Karpas-422 (cell line): ENCODE data around the gene PLIN3. TPM values are rescaled to one million over a fixed set of nuclear protein-coding genes. Genes with fewer than 3 reads are reported as not detected.
"Not testable (repeated sequence)": the region's sequence is repeated elsewhere in the genome, so short reads cannot be mapped to it uniquely, and the experiment has no call there.

Experiments
- DNase-seq: peaks from one replicate; pipeline ENCODE4 v3.0.0-alpha.2; 2015
- H2AFZ ChIP-seq: fragments of 200-600 bp; sonication (generic); 2 replicates; pipeline ENCODE4 v1.6.1; 2014; ENCODE audit warnings: antibody characterized with exemption, low read length, mixed read lengths
- H3K27ac ChIP-seq: fragments of 200-600 bp; sonication (generic); 2 replicates; pipeline ENCODE4 v1.5.1; 2014; ENCODE audit warnings: mild to moderate bottlenecking, low read length, moderate library complexity
- H3K27me3 ChIP-seq: fragments of 200-600 bp; sonication (generic); 2 replicates; pipeline ENCODE4 v1.6.1; 2014; ENCODE audit warnings: low read length, mixed read lengths
- H3K36me3 ChIP-seq: fragments of 200-600 bp; sonication (generic); 2 replicates; pipeline ENCODE4 v1.6.1; 2014; ENCODE audit warnings: low read length, mixed read lengths; ENCODE audit not compliant: insufficient read depth
- H3K4me1 ChIP-seq: fragments of 200-600 bp; sonication (generic); 2 replicates; pipeline ENCODE4 v1.6.1; 2014; ENCODE audit warnings: mild to moderate bottlenecking, low read length, mixed read lengths
- H3K4me2 ChIP-seq: fragments of 200-600 bp; sonication (generic); 2 replicates; pipeline ENCODE4 v1.6.1; 2014; ENCODE audit warnings: low read length, low read depth, mild to moderate bottlenecking; ENCODE audit not compliant: poor library complexity, severe bottlenecking
- H3K4me3 ChIP-seq: fragments of 200-600 bp; sonication (generic); 2 replicates; pipeline ENCODE4 v1.5.1; 2014; ENCODE audit warnings: mild to moderate bottlenecking, antibody characterized with exemption, low read length, mixed read lengths
- H3K79me2 ChIP-seq: fragments of 200-600 bp; sonication (generic); 2 replicates; pipeline ENCODE4 v1.6.1; 2014; ENCODE audit warnings: mild to moderate bottlenecking, low read length, mixed read lengths
- H3K9ac ChIP-seq: fragments of 200-600 bp; sonication (generic); 2 replicates; pipeline ENCODE4 v1.6.0; 2014; ENCODE audit warnings: low read length
- H3K9me2 ChIP-seq: fragments of 200-600 bp; sonication (generic), shearing (Covaris generic); replicated peaks from 2 replicates; pipeline ENCODE4 v1.6.0; 2014; ENCODE audit warnings: mild to moderate bottlenecking, low read length, moderate library complexity; ENCODE audit not compliant: insufficient read depth
- H3K9me3 ChIP-seq: fragments of 300-700, 200-600 bp; sonication (generic); 2 replicates; pipeline ENCODE4 v1.6.1; 2014; ENCODE audit warnings: low read length, mixed read lengths
- H4K20me1 ChIP-seq: fragments of 200-600 bp; sonication (generic); 2 replicates; pipeline ENCODE4 v1.6.1; 2014; ENCODE audit warnings: mild to moderate bottlenecking, antibody characterized with exemption, low read length, low read depth; ENCODE audit not compliant: insufficient read depth
- total RNA-seq: library from RNA; depleted of rRNA; stranded (reverse); fragments of >200 nt; shearing (Covaris generic); gene quantifications from 2 replicates; pipeline ENCODE4 v1.2.3, GENCODE V29; 2014; ENCODE audit warnings: low replicate concordance

Gene PLIN3
- total RNA-seq, 1 experiment from 2014 or later: 28.7 TPM

DNA sequence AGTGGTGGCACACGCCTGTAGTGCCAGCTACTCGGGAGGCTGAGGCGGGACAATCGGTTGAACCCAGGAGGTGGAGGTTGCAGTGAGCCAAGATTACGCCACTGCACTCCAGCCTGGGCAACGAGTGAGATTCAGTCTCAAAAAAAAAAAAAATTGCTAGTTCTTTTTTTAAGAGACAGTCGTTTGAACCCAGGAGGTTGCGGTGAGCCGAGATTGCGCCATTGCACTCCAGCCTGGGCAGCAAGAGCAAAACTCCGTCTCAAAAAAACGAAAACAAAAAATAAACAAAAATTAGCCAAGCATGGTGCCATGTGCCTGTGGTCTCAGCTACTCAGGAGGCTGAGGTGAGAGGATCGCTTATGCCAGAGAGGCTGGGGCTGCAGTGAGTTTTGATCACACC, 33.4 kb upstream of the PLIN3 start:
- H3K9ac ChIP-seq, DNase-seq, H3K27ac ChIP-seq: not testable (repeated sequence)

DNA sequence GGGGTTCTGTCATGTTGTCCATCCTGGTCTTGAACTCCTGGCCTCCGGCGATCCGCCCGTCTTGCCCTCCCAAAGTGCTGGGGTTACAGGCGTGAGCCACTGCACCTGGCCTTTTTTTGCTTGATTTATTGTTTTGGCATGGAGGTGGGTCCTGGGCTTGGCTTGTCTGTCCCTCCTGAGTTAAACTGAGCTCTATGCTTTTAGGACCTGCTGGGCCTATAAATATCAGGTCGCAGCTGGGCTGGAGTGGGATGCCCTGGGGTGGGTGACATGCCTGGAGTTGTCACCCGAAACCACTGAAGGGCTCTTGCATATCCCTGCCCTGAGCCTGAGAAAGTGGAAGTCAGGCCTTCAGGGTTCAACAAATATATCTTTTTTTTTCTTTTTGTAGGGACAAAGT, 29.7 kb upstream of the PLIN3 start:
- no peak overlapping the region for H3K4me3 ChIP-seq
- no peaks in the 10 kb centered on the region for H3K79me2 ChIP-seq
- no peak overlapping the region for H3K4me2 ChIP-seq
- no peaks in the 10 kb centered on the region for H3K9me3 ChIP-seq
- no peak overlapping the region for H2AFZ ChIP-seq
- H3K36me3 ChIP-seq: no peaks in the 10 kb centered on the region
- DNase-seq: no peak
- no peaks in the 10 kb centered on the region for H4K20me1 ChIP-seq
- no peaks in the 10 kb centered on the region for H3K9me2 ChIP-seq
- no peaks in the 10 kb centered on the region for H3K27me3 ChIP-seq
- H3K4me1 ChIP-seq: no peaks in the 10 kb centered on the region
- no peak overlapping the region for H3K9ac ChIP-seq
- H3K27ac ChIP-seq: no peak overlapping the region

More for the DNA sequence above, 33.4 kb upstream of the PLIN3 start:
- H4K20me1 ChIP-seq, H3K79me2 ChIP-seq, H2AFZ ChIP-seq, H3K9me2 ChIP-seq, H3K4me3 ChIP-seq, H3K36me3 ChIP-seq, H3K27me3 ChIP-seq, H3K9me3 ChIP-seq, H3K4me2 ChIP-seq, H3K4me1 ChIP-seq: not testable (repeated sequence)

DNA sequence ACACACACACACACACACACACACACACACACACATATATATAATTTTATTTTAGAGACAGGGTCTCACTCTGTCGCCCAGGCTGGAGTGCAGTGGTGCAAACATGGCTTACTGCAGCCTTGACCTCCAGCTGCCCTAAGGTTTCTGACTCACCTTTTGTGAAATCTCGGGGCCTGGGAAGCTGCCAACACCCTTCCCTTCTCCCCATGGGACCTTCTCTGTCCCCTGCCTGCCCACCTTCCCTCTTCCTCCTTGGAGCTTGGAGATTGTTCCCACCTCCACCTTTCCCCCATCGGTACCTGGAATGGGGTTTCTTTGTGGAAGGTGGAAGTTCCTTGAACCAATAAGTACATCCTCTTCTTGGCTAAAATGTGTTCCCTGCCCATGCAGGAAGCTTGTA, 28.9 kb upstream of the PLIN3 start:
- H3K36me3 ChIP-seq: no peaks in the 10 kb centered on the region
- no peak overlapping the region for H3K4me3 ChIP-seq
- H3K4me1 ChIP-seq: no peaks in the 10 kb centered on the region
- no peaks in the 10 kb centered on the region for H3K27me3 ChIP-seq
- H4K20me1 ChIP-seq: no peaks in the 10 kb centered on the region
- H3K9me2 ChIP-seq: no peaks in the 10 kb centered on the region
- no peaks in the 10 kb centered on the region for H3K9me3 ChIP-seq
- no peak for DNase-seq
- H3K4me2 ChIP-seq: no peak overlapping the region
- H3K27ac ChIP-seq: no peak overlapping the region
- H3K9ac ChIP-seq: no peak overlapping the region
- H2AFZ ChIP-seq: no peak overlapping the region
- no peaks in the 10 kb centered on the region for H3K79me2 ChIP-seq

DNA sequence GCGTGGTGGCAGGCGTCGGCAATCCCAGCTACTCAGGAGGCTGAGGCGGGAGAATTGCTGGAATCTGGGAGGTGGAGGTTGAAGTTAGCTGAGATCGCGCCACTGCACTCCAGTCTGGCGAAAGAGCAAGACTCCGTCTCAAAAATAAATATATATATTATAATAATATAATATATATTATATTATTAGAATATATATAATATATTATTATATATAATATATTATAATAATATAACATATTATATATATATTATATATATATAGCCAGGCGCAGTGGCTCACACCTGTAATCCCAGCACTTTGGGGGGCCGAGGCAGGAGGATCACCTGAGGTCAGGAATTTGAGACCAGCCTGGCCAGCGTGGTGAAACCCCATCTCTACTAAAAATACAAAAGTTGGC, 25.5 kb upstream of the PLIN3 start:
- not testable (repeated sequence) for H2AFZ ChIP-seq, H3K4me2 ChIP-seq, H3K9ac ChIP-seq, H3K79me2 ChIP-seq, DNase-seq, H3K9me3 ChIP-seq, H3K27ac ChIP-seq, H3K4me3 ChIP-seq, H3K9me2 ChIP-seq, H3K36me3 ChIP-seq, H3K27me3 ChIP-seq, H4K20me1 ChIP-seq, H3K4me1 ChIP-seq

DNA sequence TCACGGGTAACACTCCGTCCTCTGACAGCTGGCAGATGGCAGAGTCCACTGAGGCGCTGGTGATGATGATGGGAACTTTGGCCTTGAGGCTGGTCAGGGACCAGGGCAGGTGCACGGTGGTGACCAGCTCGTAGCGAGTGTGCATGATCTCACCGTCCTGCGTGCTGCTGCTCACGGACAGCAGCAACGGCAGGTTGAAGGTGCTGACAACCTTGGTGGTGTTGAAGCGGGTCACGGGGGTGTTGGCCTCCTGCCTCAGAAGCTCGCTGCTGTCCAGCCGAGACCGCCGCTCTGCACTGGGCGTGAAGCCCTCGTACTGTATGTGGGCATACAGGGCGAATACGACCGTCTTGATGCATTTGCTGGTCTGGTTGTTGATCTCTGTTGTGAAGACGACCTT, 23.6 kb upstream of the PLIN3 start:
- Histone ChIP-seq H3K27me3 (no peaks in the 10 kb centered on the region), H3K27ac (no peak overlapping the region), H3K9ac (no peak overlapping the region), H3K4me2 (no peak overlapping the region), H4K20me1 (no peaks in the 10 kb centered on the region), H2AFZ (no peak overlapping the region), H3K4me3 (no peak overlapping the region), H3K36me3 (no peaks in the 10 kb centered on the region), H3K4me1 (no peaks in the 10 kb centered on the region), H3K79me2 (no peaks in the 10 kb centered on the region), H3K9me3 (no peaks in the 10 kb centered on the region), H3K9me2 (no peaks in the 10 kb centered on the region)
- DNase-seq: no peak

DNA sequence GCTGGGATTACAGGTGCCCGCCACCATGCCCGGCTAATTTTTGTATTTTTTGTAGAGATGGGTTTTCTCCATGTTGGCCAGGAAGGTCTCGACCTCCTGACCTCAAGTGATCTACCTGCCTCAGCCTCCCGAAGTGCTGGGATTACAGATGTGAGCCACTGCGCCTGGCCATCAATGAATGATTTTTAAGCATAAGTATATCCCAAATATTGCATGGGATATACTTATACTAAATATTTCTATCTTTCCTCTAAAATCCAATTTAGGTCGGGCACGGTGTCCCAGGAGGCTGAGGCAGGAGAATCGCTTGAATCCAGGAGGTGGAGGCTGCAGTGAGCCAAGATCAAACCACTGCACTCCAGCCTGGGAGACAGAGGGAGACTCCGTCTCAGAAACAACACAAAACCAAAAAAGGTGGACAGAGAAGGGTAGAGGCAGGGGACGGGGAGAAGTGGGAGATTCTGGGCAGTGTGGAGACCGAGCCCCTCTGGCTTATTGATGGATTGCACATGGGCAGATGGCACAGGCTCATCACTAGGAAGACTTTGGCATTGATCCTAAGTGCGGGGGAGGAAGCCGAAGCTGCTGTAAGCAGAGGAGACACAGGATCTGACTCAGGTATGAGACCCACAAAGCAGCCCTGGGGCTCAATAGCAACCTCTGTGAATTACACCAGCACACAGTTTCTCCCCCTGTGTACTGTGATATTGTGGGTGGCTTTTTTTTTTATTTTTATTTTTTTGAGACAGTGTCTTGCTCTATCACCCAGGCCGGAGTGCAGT, 21.8 kb upstream of the PLIN3 start:
- no peak for DNase-seq
- H3K9me3 ChIP-seq: no peaks in the 10 kb centered on the region
- H3K9ac ChIP-seq: no peak overlapping the region
- H3K9me2 ChIP-seq: no peaks in the 10 kb centered on the region
- no peak overlapping the region for H3K27ac ChIP-seq
- H3K4me1 ChIP-seq: no peaks in the 10 kb centered on the region
- no peaks in the 10 kb centered on the region for H3K79me2 ChIP-seq
- no peaks in the 10 kb centered on the region for H3K27me3 ChIP-seq
- H2AFZ ChIP-seq: no peak overlapping the region
- no peaks in the 10 kb centered on the region for H3K36me3 ChIP-seq
- no peak overlapping the region for H3K4me3 ChIP-seq
- H4K20me1 ChIP-seq: no peaks in the 10 kb centered on the region
- H3K4me2 ChIP-seq: no peak overlapping the region

DNA sequence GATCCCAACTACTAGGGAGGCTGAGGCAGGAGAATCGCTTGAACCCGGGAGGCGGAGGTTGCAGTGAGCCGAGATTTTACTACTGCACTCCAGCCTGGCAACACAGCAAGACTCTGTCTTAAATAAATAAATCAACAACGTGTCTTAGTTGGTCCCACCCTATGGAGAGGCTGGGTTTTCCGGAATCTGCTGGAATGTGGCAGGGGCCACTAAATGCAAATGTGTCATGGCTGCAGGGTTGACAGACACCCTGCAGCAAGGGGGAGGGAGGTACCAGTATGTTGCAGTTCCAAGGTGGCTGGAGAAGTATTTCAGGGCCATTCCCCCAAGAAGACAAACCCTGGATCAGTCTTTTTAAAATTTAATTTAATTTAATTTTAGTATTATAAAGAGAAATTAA, 20.3 kb upstream of the PLIN3 start:
- H3K36me3 ChIP-seq, DNase-seq, H3K4me3 ChIP-seq, H3K27me3 ChIP-seq, H3K4me2 ChIP-seq, H2AFZ ChIP-seq, H3K79me2 ChIP-seq, H3K9me3 ChIP-seq, H3K27ac ChIP-seq, H4K20me1 ChIP-seq, H3K9ac ChIP-seq, H3K4me1 ChIP-seq, H3K9me2 ChIP-seq: not testable (repeated sequence)

DNA sequence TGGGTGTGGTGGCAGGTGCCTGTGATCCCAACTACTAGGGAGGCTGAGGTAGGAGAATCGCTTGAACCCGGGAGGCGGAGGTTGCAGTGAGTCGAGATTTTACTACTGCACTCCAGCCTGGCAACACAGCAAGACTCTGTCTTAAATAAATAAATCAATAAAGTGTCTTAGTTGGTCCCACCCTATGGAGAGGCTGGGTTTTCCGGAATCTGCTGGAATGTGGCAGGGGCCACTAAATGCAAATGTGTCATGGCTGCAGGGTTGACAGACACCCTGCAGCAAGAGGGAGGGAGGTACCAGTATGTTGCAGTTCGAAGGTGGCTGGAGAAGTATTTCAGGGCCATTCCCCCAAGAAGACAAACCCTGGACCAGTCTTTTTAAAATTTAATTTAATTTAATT, 17.5 kb upstream of the PLIN3 start:
- not testable (repeated sequence) for DNase-seq, H3K27me3 ChIP-seq, H3K36me3 ChIP-seq, H3K4me3 ChIP-seq, H3K9me2 ChIP-seq, H4K20me1 ChIP-seq, H3K9me3 ChIP-seq, H3K27ac ChIP-seq, H2AFZ ChIP-seq, H3K4me1 ChIP-seq, H3K79me2 ChIP-seq, H3K9ac ChIP-seq, H3K4me2 ChIP-seq

DNA sequence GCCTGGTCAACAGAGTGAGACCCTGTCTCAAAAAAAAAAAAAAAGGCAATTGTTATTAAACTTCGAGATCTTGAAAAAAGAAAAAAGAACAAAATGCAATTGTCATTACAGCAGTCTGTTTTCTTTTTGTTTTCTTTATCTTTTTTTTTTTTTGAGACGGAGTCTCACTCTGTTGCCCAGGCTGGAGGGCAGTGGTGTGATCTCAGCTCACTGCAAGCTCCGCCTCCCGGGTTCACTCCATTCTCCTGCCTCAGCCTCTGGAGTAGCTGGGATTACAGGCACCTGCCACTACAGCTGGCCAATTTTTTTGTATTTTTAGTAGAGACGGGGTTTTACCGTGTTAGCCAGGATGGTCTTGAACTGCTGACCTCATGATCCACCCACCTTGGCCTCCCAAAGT, 15.4 kb upstream of the PLIN3 start:
- not testable (repeated sequence) for DNase-seq, H3K4me2 ChIP-seq, H3K9me2 ChIP-seq, H3K27ac ChIP-seq, H3K36me3 ChIP-seq, H3K4me3 ChIP-seq, H3K4me1 ChIP-seq, H4K20me1 ChIP-seq, H3K27me3 ChIP-seq, H3K79me2 ChIP-seq, H3K9me3 ChIP-seq, H3K9ac ChIP-seq, H2AFZ ChIP-seq
